Measurements from ENCODE around the gene KLC4. TPM values are rescaled to one million over a fixed set of nuclear protein-coding genes. Genes with fewer than 3 reads are reported as not detected.

The KLC4 gene
- total RNA-seq, 1 donor: 17.7 TPM

DNA sequence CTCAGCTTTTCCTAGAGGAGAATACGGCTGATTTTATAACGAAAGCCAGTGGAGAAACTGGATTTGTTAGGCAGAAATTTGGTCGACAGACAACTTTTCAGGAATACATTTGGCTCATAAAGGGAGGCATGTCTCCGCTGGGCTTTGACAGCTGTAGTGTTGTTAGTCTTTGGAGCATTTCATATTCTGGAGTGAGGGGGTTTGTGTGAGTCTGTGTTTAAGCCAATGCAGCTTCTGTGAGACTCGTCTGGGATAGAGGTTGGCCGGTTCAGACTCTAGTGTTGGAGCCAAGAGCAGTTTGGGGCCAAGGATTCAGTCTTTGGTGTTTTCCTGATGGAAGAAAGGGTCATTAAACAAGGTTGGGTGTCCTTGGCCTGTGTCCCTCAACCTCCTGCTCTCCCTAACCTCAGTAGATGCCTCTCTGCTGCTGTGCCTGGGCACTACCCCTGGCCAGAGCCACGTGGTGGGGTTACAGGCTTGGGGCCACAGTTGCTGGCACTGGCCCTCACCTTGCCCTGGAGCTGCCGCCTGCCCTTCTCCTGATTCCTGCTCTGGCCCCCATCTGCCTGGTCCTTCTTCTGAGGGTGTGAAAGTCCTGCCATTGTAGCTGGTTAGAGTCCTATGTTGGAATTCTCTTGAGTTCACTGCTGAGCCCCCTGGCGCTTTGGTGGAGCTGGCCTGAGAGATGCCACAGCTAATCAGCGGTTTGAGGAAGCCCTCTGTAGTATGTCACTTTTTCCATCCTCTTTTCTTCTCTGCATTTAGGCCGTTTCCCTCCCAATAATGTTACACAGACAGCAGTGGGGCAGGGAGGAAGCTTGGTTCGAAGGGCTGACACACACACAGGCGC is 23.6 kb downstream of the KLC4 start:
- Histone ChIP-seq H2AFZ (ENCODE audit: low read length) (no peak overlapping the region), H3K9me3 (ENCODE audit: low read depth, low read length) (no peaks in the 10 kb centered on the region), H3K4me2 (ENCODE audit: insufficient read depth, low read length) (no peak overlapping the region), H3K27me3 (ENCODE audit: insufficient read depth, low read length) (no peaks in the 10 kb centered on the region), H3K4me1 (ENCODE audit: insufficient read depth, low read length) (peaks cover 16% of the 10 kb centered on the region), H3K27ac (ENCODE audit: low read depth, low read length) (no peak overlapping the region), H4K20me1 (ENCODE audit: insufficient read depth, low read length) (peaks cover 44% of the 10 kb centered on the region), H3K4me3 (ENCODE audit: insufficient read depth, low read length) (no peak overlapping the region), H3K79me2 (ENCODE audit: insufficient read depth, low read length) (peaks cover 82% of the 10 kb centered on the region), H3K36me3 (ENCODE audit: insufficient read depth, low read length) (no peaks in the 10 kb centered on the region)
- TF ChIP-seq, protein P1, sequence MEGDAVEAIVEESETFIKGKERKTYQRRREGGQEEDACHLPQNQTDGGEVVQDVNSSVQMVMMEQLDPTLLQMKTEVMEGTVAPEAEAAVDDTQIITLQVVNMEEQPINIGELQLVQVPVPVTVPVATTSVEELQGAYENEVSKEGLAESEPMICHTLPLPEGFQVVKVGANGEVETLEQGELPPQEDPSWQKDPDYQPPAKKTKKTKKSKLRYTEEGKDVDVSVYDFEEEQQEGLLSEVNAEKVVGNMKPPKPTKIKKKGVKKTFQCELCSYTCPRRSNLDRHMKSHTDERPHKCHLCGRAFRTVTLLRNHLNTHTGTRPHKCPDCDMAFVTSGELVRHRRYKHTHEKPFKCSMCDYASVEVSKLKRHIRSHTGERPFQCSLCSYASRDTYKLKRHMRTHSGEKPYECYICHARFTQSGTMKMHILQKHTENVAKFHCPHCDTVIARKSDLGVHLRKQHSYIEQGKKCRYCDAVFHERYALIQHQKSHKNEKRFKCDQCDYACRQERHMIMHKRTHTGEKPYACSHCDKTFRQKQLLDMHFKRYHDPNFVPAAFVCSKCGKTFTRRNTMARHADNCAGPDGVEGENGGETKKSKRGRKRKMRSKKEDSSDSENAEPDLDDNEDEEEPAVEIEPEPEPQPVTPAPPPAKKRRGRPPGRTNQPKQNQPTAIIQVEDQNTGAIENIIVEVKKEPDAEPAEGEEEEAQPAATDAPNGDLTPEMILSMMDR (IDR thresholded peaks at IDR 0.05; ENCODE audit: extremely low read depth, low read depth, low read length): no peak
- peak; percentile 55 for DNase-seq (ENCODE audit: insufficient read length, low spot score, missing footprints)

DNA sequence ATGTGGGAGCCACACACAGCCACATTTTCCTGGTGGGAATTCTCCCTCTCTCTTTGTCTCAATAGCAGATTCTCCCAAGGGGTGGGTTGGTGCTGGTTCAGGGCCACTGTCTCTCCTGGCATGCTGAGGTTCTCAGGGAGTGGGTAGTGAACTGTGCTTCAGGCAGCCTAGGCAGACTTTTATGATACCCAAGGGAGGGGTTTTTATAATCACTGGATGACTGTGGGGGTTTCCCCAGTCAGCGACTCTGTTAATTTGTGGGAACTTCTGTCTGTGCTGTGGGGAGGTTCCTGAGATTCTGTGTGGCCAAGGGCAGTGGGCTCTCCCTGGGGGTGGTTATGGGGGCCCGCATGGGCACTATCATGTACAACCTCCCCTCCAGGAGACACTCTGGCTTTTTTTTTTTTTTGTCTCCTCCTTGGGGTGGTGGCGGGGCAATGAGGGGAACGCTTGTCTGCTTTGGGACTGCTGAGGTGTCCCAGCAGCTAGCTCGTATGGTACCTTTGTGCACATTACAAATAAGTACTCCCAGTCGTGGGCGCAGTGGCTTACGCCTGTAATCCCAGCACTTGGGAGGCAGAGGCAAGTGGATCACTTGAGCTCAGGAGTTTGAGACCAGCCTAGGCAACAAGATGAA is 26.7 kb downstream of the KLC4 start:
- Histone ChIP-seq H3K27ac (ENCODE audit: low read depth, low read length) (no peak overlapping the region), H3K27me3 (ENCODE audit: insufficient read depth, low read length) (no peaks in the 10 kb centered on the region), H3K36me3 (ENCODE audit: insufficient read depth, low read length) (no peaks in the 10 kb centered on the region), H4K20me1 (ENCODE audit: insufficient read depth, low read length) (peaks cover 58% of the 10 kb centered on the region), H2AFZ (ENCODE audit: low read length) (no peak overlapping the region), H3K4me1 (ENCODE audit: insufficient read depth, low read length) (peaks cover 26% of the 10 kb centered on the region), H3K79me2 (ENCODE audit: insufficient read depth, low read length) (peaks cover 90% of the 10 kb centered on the region), H3K4me3 (ENCODE audit: insufficient read depth, low read length) (no peak overlapping the region), H3K4me2 (ENCODE audit: insufficient read depth, low read length) (no peak overlapping the region), H3K9me3 (ENCODE audit: low read depth, low read length) (no peaks in the 10 kb centered on the region)
- peak; percentile 90 for DNase-seq (ENCODE audit: insufficient read length, low spot score, missing footprints)
- TF ChIP-seq, protein P1 (IDR thresholded peaks at IDR 0.05; ENCODE audit: extremely low read depth, low read depth, low read length): no peak

DNA sequence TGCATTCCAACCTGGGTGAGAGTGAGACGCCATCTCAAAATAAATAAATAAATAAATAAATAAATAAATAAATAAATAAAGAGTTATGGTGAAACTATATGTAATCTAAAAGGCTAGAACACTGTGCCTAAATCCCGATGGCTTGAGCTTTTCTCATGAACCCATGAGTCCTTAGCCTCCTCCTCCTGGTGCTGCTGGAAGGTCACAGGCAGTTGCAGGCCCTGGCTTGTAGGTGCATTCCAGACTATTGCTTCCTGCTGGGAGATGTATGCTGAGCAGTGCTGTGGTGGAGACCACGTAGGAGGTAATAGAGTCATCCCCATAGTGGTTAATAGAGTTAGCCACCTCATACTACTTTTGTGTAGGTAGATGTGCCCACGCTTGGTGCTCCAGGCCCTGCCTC is 29.2 kb downstream of the KLC4 start:
- DNase-seq (ENCODE audit: insufficient read length, low spot score, missing footprints): no peak
- no peak overlapping the region for H2AFZ ChIP-seq (ENCODE audit: low read length)
- no peak overlapping the region for H3K4me3 ChIP-seq (ENCODE audit: insufficient read depth, low read length)
- H3K9me3 ChIP-seq (ENCODE audit: low read depth, low read length): no peaks in the 10 kb centered on the region
- H4K20me1 ChIP-seq (ENCODE audit: insufficient read depth, low read length): peaks cover 48% of the 10 kb centered on the region
- TF ChIP-seq, protein P1 (IDR thresholded peaks at IDR 0.05; ENCODE audit: extremely low read depth, low read depth, low read length): no peak
- H3K79me2 ChIP-seq (ENCODE audit: insufficient read depth, low read length): peaks cover 89% of the 10 kb centered on the region
- H3K4me2 ChIP-seq (ENCODE audit: insufficient read depth, low read length): no peak overlapping the region
- no peaks in the 10 kb centered on the region for H3K27me3 ChIP-seq (ENCODE audit: insufficient read depth, low read length)
- H3K27ac ChIP-seq (ENCODE audit: low read depth, low read length): no peak overlapping the region
- H3K4me1 ChIP-seq (ENCODE audit: insufficient read depth, low read length): peaks cover 33% of the 10 kb centered on the region
- no peaks in the 10 kb centered on the region for H3K36me3 ChIP-seq (ENCODE audit: insufficient read depth, low read length)

DNA sequence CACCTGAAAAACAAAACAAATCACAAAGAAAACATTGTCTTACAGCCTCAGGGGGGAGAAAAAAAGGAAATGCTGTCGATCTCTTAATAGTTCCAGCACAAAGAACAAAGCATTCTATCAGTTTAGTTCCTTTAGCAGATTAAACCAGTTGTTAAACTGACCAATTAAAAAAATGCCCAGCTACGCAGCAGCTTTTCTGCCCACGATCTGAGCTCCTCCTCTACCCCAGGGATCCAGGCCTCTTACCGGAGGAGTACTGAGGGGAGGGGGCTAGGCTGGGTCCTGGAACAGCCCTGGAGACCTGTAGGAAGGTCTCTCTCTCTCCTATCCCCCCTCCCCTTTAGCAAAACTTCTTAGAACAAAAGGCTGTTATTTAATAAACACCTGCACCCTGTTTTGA is 30.0 kb downstream of the KLC4 start:
- Histone ChIP-seq H3K4me2 (ENCODE audit: insufficient read depth, low read length) (no peak overlapping the region), H4K20me1 (ENCODE audit: insufficient read depth, low read length) (peaks cover 45% of the 10 kb centered on the region), H3K27ac (ENCODE audit: low read depth, low read length) (no peak overlapping the region)

More for the DNA sequence above, 30.0 kb downstream of the KLC4 start:
- Histone ChIP-seq H3K36me3 (ENCODE audit: insufficient read depth, low read length) (no peaks in the 10 kb centered on the region), H3K9me3 (ENCODE audit: low read depth, low read length) (no peaks in the 10 kb centered on the region), H3K27me3 (ENCODE audit: insufficient read depth, low read length) (no peaks in the 10 kb centered on the region), H3K79me2 (ENCODE audit: insufficient read depth, low read length) (peaks cover 87% of the 10 kb centered on the region), H3K4me1 (ENCODE audit: insufficient read depth, low read length) (peaks cover 37% of the 10 kb centered on the region), H3K4me3 (ENCODE audit: insufficient read depth, low read length) (no peak overlapping the region), H2AFZ (ENCODE audit: low read length) (no peak overlapping the region)
- TF ChIP-seq, protein P1 (IDR thresholded peaks at IDR 0.05; ENCODE audit: extremely low read depth, low read depth, low read length): no peak
- no peak for DNase-seq (ENCODE audit: insufficient read length, low spot score, missing footprints)
